Psoas muscle (tissue), 8 donors: ENCODE results near the gene ZNF556. TPM values are rescaled to one million over a fixed set of nuclear protein-coding genes. Genes with fewer than 3 reads are reported as not detected.

Experiments used
- ATAC-seq, 4 donors: fragments of 200-7000 bp; cut with Tn5 transposase; one replicate each; pipeline ENCODE4 v1.9.1; 2020; ENCODE audit warnings: moderate library complexity in 3 of 4, mild to moderate bottlenecking in 2 of 4
- DNase-seq, 2 donors: peaks; one replicate each; pipeline ENCODE4 v3.0.0-alpha.2; 2020
- H3K27ac ChIP-seq: fragments of 200-600 bp; one replicate; pipeline ENCODE4 v1.8.0; 2022
- H3K27me3 ChIP-seq, 3 donors: fragments of 200-600 bp in 1 of 3; one replicate each; pipeline versions ENCODE4 v1.6.1 to v1.8.0; 2013 to 2022; ENCODE audit warnings: low read length in 2 of 3, mild to moderate bottlenecking in 2 of 3, moderate library complexity in 1 of 3; ENCODE audit not compliant: insufficient read depth in 3 of 3
- H3K36me3 ChIP-seq, 2 donors: fragments of 200-600 bp in 1 of 2; one replicate each; pipeline versions ENCODE4 v1.6.1 to v1.8.0; 2013 to 2022; ENCODE audit warnings: low read depth in 1 of 2, mild to moderate bottlenecking in 1 of 2, moderate library complexity in 1 of 2; ENCODE audit not compliant: insufficient read depth in 1 of 2
- H3K4me1 ChIP-seq: fragments of 200-600 bp; one replicate; pipeline ENCODE4 v1.8.0; 2022
- H3K4me3 ChIP-seq: fragments of 200-600 bp; one replicate; pipeline ENCODE4 v1.8.0; 2022; ENCODE audit warnings: mild to moderate bottlenecking
- H3K9me3 ChIP-seq: fragments of 200-600 bp; one replicate; pipeline ENCODE4 v1.8.0; 2022
- WGBS, 3 donors: extraction: QIAGEN DNeasy Blood & Tissue Kit; methylation state at CpG; one replicate each; pipeline versions ENCODE4 v1.1.6 to v1.1.7; 2013; 5-methylcytosine and 5-hydroxymethylcytosine counted together
- intact Hi-C, 2 donors: fragments of 100-400 bp; cut with DNase I; formaldehyde crosslinking; loops; one replicate each; pipeline versions ENCODE4 v1.11.0 to v1.14.2; 2022
- polyA plus RNA-seq, 3 donors: library from polyadenylated mRNA; stranded (reverse); fragments of 200-250 nt; gene quantifications; one replicate each; pipeline ENCODE4 v1.2.3, GENCODE V29; 2013
- total RNA-seq, 4 donors: library from RNA; stranded (reverse); fragmentation: NEBNext Ultra II Directional in 2 of 4; extraction: Animal tissue kit (Norgen Biotek cat#: 25700) in 2 of 4; gene quantifications; one replicate each; pipeline versions ENCODE4 v1.2.1 to v1.2.4, GENCODE V29; 2021 to 2023
- TF ChIP-seq, protein P1 (sequence below): fragments of 200-600 bp; IDR thresholded peaks from one replicate; pipeline ENCODE4 v1.8.0; 2022; ENCODE audit warnings: antibody characterized with exemption
- donor health status: healthy with polysubstance abuse.
- donor health status: DM: no; HTN: no; CAD: no; lungs with moderate emphysema.
- donor health status: Bipolar disorder and iron deficiency.
- donor health status: healthy.
- donor health status: DM: yes; HTN: yes; CAD: no.
- donor health status: DM: no; HTN: no; CAD: no.
- donor health status: DM: no; HTN: no; CAD: no.
- donor health status: DM: yes; HTN: yes; CAD: no.

Gene ZNF556
- total and polyA plus RNA-seq, 7 donors = 0.24 to 15.6 (median 0.79) TPM

DNA sequence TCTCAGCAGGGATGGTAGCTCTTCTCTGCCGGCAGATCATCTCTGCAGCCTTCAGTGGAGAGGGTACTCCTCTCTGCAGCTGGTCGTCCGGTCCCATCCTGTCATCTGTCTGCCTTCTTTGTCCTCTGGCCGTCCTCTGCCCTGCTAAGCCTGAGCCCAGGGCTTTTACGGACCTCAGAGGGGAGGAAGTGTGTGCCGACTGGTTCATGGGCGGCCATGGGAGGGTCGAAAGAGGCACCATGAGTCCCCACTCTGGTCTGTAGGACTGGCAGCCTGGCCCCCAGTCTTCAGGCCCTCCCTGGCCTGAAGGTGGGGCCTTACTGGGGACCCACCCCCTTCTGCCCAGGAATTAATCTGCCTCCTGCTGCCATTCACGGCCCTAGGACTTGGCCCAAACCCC is 43.5 kb upstream of the ZNF556 start:
- DNase-seq (no peak), ATAC-seq (no peak)
- TF ChIP-seq, protein P1, sequence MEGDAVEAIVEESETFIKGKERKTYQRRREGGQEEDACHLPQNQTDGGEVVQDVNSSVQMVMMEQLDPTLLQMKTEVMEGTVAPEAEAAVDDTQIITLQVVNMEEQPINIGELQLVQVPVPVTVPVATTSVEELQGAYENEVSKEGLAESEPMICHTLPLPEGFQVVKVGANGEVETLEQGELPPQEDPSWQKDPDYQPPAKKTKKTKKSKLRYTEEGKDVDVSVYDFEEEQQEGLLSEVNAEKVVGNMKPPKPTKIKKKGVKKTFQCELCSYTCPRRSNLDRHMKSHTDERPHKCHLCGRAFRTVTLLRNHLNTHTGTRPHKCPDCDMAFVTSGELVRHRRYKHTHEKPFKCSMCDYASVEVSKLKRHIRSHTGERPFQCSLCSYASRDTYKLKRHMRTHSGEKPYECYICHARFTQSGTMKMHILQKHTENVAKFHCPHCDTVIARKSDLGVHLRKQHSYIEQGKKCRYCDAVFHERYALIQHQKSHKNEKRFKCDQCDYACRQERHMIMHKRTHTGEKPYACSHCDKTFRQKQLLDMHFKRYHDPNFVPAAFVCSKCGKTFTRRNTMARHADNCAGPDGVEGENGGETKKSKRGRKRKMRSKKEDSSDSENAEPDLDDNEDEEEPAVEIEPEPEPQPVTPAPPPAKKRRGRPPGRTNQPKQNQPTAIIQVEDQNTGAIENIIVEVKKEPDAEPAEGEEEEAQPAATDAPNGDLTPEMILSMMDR = no peak
- Histone ChIP-seq H3K27ac (no peak overlapping the region), H3K36me3 (peaks cover 0 to 46% of the 10 kb centered on the region in 2 donors), H3K4me1 (peaks cover 5% of the 10 kb centered on the region), H3K4me3 (no peak overlapping the region), H3K9me3 (no peaks in the 10 kb centered on the region), H3K27me3 (no peaks in the 10 kb centered on the region)
- WGBS, 3 donors = 72 to 86% (median 73%) methylated on average over 9 of the region's 9 CpGs
- intact Hi-C loops = no loop called here

DNA sequence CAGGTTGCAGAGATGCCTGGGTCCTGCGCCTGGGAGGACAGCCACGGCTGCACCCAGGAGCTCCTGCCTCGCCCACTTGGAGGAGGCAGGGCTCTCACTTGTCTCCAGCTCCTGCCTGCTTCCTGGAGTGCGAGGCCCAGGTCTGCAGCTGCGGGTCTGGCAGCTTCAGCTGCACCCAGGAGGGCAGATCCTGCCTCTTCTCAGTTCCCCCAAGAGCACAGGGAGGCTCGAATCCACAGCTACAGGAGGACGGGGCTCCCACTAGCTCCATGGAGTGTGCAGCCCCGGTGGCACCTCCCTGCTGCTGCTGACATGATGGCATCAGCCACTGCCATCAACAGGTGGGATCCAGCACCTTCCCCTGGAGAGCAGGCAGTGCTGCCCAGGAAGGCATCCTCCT is 43.0 kb upstream of the ZNF556 start:
- 71 to 74% (median 72%) methylated on average over 8 of the region's 8 CpGs for WGBS, 3 donors
- Histone ChIP-seq H3K4me1 (peaks cover 5% of the 10 kb centered on the region), H3K4me3 (no peak overlapping the region), H3K27me3 (no peaks in the 10 kb centered on the region), H3K36me3 (peaks cover 0 to 47% of the 10 kb centered on the region in 2 donors), H3K9me3 (no peaks in the 10 kb centered on the region), H3K27ac (no peak overlapping the region)
- intact Hi-C loops = no loop called here
- TF ChIP-seq, protein P1 = no peak
- DNase-seq = no peak
- no peak for ATAC-seq

DNA sequence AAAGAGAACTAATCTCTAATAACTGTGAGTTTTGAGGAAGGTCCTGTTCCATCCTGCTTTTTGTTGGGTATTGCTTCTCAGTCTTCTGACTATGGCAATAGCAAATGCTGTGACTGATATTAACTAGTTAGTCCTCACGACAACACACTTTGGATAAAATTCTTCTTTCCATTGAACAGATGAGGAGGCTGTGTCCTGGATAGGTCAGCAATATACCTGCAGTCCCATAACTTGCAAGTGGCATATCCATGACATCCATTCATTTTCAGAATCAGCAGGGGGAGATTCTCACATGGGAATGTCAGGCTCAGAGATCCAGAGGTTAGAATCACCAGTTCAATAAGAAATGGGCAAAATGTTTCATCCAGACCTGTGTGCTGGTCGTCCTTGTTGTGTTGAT is 40.1 kb upstream of the ZNF556 start:
- Histone ChIP-seq H3K9me3 (peaks cover 8% of the 10 kb centered on the region), H3K4me3 (no peak overlapping the region), H3K27ac (no peak overlapping the region), H3K36me3 (peaks cover 0 to 51% of the 10 kb centered on the region in 2 donors), H3K4me1 (no peaks in the 10 kb centered on the region), H3K27me3 (no peaks in the 10 kb centered on the region)
- WGBS, 3 donors = 83 to 95% (median 94%) methylated on average over 2 of the region's 2 CpGs
- intact Hi-C loops = no loop called here
- no peak for ATAC-seq
- DNase-seq = no peak
- TF ChIP-seq, protein P1 = no peak

DNA sequence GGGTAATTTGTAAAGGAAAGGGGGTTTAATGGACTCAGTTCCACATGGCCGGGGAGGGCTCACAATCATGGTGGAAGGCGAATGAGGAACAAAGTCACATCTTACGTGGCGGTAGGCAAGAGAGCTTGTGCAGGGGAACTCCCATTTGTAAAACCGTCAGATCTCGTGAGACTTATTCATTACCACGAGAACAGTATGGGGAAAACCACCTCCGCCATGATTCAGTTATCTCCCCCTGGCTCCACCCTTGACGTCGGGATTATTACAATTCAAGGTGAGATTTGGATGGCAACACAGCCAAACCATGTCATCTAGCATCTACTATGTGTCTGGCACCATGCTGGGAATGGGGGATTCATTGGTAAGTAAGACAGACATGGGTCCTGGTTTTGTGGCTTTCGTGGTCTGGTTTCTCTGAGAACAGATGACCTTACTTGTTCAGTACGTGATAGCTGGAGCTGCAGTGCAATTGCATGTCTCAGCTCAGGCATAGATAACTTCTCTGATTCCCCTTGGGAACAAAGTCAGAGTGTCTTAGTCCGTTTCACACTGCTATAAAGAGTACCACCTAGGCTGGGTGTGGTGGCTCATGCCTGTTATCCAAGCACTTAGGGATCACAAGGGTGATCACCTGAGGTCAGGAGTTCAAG is 39.2 kb upstream of the ZNF556 start:
- Histone ChIP-seq H3K36me3 (peaks cover 7 to 54% of the 10 kb centered on the region in 2 donors), H3K27me3 (no peaks in the 10 kb centered on the region), H3K27ac (no peak overlapping the region), H3K9me3 (peaks cover 17% of the 10 kb centered on the region), H3K4me1 (no peaks in the 10 kb centered on the region), H3K4me3 (no peak overlapping the region)
- intact Hi-C loops = no loop called here
- ATAC-seq = no peak
- TF ChIP-seq, protein P1 = no peak
- no peak for DNase-seq
- WGBS, 3 donors = 93 to 97% (median 93%) methylated on average over 13 of the region's 13 CpGs

DNA sequence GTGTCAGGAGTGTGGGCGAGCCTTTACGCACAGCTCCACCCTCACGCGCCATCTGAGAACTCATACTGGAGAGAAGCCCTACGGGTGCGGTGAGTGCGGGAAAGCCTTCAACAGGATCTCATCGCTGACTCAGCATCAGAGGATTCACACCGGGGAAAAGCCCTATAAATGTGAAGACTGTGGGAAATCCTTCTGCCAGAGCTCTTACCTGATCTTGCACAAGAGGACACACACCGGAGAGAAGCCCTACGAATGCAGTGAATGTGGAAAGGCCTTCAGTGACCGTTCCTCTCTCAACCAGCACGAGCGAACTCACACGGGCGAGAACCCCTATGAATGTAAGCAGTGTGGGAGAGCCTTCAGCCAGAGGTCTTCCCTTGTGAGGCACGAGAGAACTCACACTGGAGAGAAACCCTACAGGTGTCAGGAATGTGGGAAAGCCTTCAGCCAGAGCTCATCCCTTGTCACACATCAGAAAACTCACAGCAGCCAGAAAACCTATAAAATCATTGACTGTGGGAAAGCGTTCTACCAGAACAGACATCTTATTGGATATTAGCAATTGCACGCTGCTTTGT is 32.8 kb upstream of the ZNF556 start:
- Histone ChIP-seq H3K36me3 (peaks cover 18 to 34% of the 10 kb centered on the region in 2 donors), H3K9me3 (peaks cover 67% of the 10 kb centered on the region), H3K4me3 (no peak overlapping the region), H3K27ac (no peak overlapping the region), H3K4me1 (no peaks in the 10 kb centered on the region), H3K27me3 (no peaks in the 10 kb centered on the region)
- no peak for ATAC-seq
- 97 to 99% (median 98%) methylated on average over 19 of the region's 19 CpGs for WGBS, 3 donors
- DNase-seq = no peak
- intact Hi-C loops = no loop called here
- TF ChIP-seq, protein P1 = no peak
